Caco-2 (cell line): ENCODE measurements around the gene DEFB115. TPM values are rescaled to one million over a fixed set of nuclear protein-coding genes. Genes with fewer than 3 reads are reported as not detected.

Source experiments
- Bru-seq: library from RNA; stranded (reverse); fragments of 400-500 nt; gene quantifications from one replicate; lab custom pipeline; 2021; lab: Mats Ljungman, UMichigan
- BruChase-seq, 2 experiments: library from RNA; stranded (reverse); fragments of 400-500 nt; gene quantifications; one replicate each; lab custom pipeline; 2021; lab: Mats Ljungman, UMichigan
- BruUV-seq: library from RNA; stranded (reverse); fragments of 400-500 nt; replicated peaks from 2 replicates; lab custom pipeline; 2021; lab: Mats Ljungman, UMichigan
- CTCF ChIA-PET: fragments of 300-600 bp; sonication (Branson Sonifier 250); formaldehyde crosslinking; loops from one replicate; lab custom pipeline; 2022; ENCODE audit warnings: antibody characterized with exemption; lab: Charles Lee
- POLR2A ChIA-PET: fragments of 300-600 bp; sonication (Branson Sonifier 250); formaldehyde crosslinking; loops from one replicate; lab custom pipeline; 2022; ENCODE audit warnings: antibody characterized with exemption; lab: Charles Lee
- DNase-seq, 2 experiments: peaks; one replicate each; pipeline versions ENCODE4 v3.0.0 to v3.0.0-alpha.2; 2020 to 2022
- H3K27me3 ChIP-seq: replicated peaks from 2 replicates; pipeline ENCODE4 v1.6.0; 2011; ENCODE audit warnings: low read length; ENCODE audit not compliant: control insufficient read depth, insufficient read depth
- H3K36me3 ChIP-seq: 2 replicates; pipeline ENCODE4 v1.5.1; 2011; ENCODE audit warnings: low read length; ENCODE audit not compliant: control insufficient read depth, insufficient read depth
- H3K4me1 ChIP-seq: fragments of 250-450 bp; sonication (Bioruptor Pico); 2 replicates; pipeline ENCODE4 v1.5.1; 2020; ENCODE audit warnings: mild to moderate bottlenecking
- H3K4me3 ChIP-seq: 2 replicates; pipeline ENCODE4 v1.5.1; 2011; ENCODE audit warnings: low read depth, mild to moderate bottlenecking, control low read depth, low read length
- H3K9me3 ChIP-seq: fragments of 250-450 bp; sonication (Bioruptor Pico); 2 replicates; pipeline ENCODE4 v1.5.1; 2020; ENCODE audit warnings: mild to moderate bottlenecking, moderate library complexity
- H3K27ac Mint-ChIP-seq: one replicate; pipeline ENCODE4 v1.8.0; 2022; ENCODE audit warnings: mixed read lengths; ENCODE audit not compliant: unreplicated experiment
- H3K27me3 Mint-ChIP-seq: one replicate; pipeline ENCODE4 v1.8.0; 2022; ENCODE audit warnings: mixed read lengths; ENCODE audit not compliant: insufficient read depth, unreplicated experiment
- H3K36me3 Mint-ChIP-seq: one replicate; pipeline ENCODE4 v1.8.0; 2022; ENCODE audit warnings: mild to moderate bottlenecking, mixed read lengths; ENCODE audit not compliant: insufficient read depth, unreplicated experiment
- H3K4me1 Mint-ChIP-seq: one replicate; pipeline ENCODE4 v1.8.0; 2022; ENCODE audit warnings: low read depth, mixed read lengths; ENCODE audit not compliant: unreplicated experiment
- H3K4me3 Mint-ChIP-seq: one replicate; pipeline ENCODE4 v1.8.0; 2022; ENCODE audit warnings: mild to moderate bottlenecking, moderate library complexity, mixed read lengths; ENCODE audit not compliant: unreplicated experiment
- H3K9me3 Mint-ChIP-seq: one replicate; pipeline ENCODE4 v1.8.0; 2022; ENCODE audit warnings: mixed read lengths; ENCODE audit not compliant: unreplicated experiment
- intact Hi-C: fragments of 100-400 bp; cut with micrococcal nuclease; formaldehyde crosslinking; loops from one replicate; pipeline ENCODE4 v1.10.0; 2022; ENCODE audit not compliant: unreplicated experiment
- long read RNA-seq: library from polyadenylated mRNA; stranded (forward); transcript quantifications from one replicate; pipeline ENCODE4 v2.0.0, GENCODE V29; 2022
- total RNA-seq: library from RNA; stranded (reverse); gene quantifications from 2 replicates; pipeline ENCODE4 v1.2.3, GENCODE V29; 2022
- TF ChIP-seq, protein P1 (sequence below), 2 experiments: fragments of 200-600 bp in 1 of 2; IDR thresholded peaks; 1 replicate in 1 of 2; 2 replicates in 1 of 2; pipeline versions ENCODE4 v1.5.1 to v1.8.0; 2011 to 2022; ENCODE audit warnings: antibody characterized with exemption in 1 of 2, control low read depth in 1 of 2, inconsistent platforms in 1 of 2, low read depth in 1 of 2, low read length in 1 of 2, mild to moderate bottlenecking in 1 of 2, moderate library complexity in 1 of 2; ENCODE audit not compliant: insufficient read depth in 1 of 2, severe bottlenecking in 1 of 2, unreplicated experiment in 1 of 2

The DEFB115 gene, protein sequence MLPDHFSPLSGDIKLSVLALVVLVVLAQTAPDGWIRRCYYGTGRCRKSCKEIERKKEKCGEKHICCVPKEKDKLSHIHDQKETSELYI
- not detected in 2 replicates for total RNA-seq
- not detected for Bru-seq, nascent RNA
- BruChase-seq, experiment 1, labeled RNA remaining after a 2-hour chase: not detected
- not detected for BruChase-seq, experiment 2, labeled RNA remaining after a 6-hour chase
- long read RNA-seq: 0 reads

DNA sequence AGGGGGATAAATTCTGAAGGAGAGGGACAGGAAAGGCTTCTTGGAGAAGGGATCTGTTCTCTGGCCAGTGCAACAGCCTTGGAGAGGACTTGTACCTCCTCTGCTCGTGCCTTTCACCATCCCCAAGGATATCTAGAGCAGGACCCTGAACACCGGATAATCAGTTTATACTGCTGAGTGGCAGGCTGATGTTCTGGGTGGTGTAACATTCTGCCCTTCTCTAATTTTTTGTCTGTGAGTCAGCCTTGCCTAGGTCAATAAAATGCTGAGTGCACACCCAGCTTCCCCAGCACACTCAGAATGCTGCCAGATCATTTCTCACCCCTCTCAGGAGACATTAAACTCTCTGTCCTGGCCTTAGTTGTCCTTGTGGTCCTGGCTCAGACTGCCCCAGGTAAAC lies at the start of gene DEFB115:
TSS of gene DEFB115 (plus strand) at position 301 of the 400 bp plus-strand sequence. CDS start at position 301, 0 bp downstream.
- no peak for DNase-seq
- no TSS peak for BruUV-seq
- ChIA-PET CTCF (no interaction called here), POLR2A (no interaction called here)
- intact Hi-C loops: no loop called here
- Histone ChIP-seq H3K4me1 (no peaks in the 10 kb centered on the region), H3K9me3 (no peaks in the 10 kb centered on the region), H3K27me3 (0 out of 2 replicates have a peak, but pooled peaks cover 2% of the 10 kb centered on the region), H3K4me3 (no peak within 1 kb of the TSS), H3K36me3 (no peaks in the 10 kb centered on the region)
- H3K9me3 Mint-ChIP-seq: no peaks in the 10 kb centered on the region
- no peak within 1 kb of the TSS for H3K27ac Mint-ChIP-seq
- no peaks in the 10 kb centered on the region for H3K36me3 Mint-ChIP-seq
- TF ChIP-seq, protein P1, sequence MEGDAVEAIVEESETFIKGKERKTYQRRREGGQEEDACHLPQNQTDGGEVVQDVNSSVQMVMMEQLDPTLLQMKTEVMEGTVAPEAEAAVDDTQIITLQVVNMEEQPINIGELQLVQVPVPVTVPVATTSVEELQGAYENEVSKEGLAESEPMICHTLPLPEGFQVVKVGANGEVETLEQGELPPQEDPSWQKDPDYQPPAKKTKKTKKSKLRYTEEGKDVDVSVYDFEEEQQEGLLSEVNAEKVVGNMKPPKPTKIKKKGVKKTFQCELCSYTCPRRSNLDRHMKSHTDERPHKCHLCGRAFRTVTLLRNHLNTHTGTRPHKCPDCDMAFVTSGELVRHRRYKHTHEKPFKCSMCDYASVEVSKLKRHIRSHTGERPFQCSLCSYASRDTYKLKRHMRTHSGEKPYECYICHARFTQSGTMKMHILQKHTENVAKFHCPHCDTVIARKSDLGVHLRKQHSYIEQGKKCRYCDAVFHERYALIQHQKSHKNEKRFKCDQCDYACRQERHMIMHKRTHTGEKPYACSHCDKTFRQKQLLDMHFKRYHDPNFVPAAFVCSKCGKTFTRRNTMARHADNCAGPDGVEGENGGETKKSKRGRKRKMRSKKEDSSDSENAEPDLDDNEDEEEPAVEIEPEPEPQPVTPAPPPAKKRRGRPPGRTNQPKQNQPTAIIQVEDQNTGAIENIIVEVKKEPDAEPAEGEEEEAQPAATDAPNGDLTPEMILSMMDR (IDR thresholded peaks at IDR 0.05; ENCODE audit: insufficient read depth in 1 of 2, low read depth in 1 of 2, low read length in 1 of 2, severe bottlenecking in 1 of 2, unreplicated experiment in 1 of 2): no peak
- no peak within 1 kb of the TSS for H3K4me3 Mint-ChIP-seq
- H3K4me1 Mint-ChIP-seq: no peaks in the 10 kb centered on the region
- peaks cover 3% of the 10 kb centered on the region for H3K27me3 Mint-ChIP-seq

DNA sequence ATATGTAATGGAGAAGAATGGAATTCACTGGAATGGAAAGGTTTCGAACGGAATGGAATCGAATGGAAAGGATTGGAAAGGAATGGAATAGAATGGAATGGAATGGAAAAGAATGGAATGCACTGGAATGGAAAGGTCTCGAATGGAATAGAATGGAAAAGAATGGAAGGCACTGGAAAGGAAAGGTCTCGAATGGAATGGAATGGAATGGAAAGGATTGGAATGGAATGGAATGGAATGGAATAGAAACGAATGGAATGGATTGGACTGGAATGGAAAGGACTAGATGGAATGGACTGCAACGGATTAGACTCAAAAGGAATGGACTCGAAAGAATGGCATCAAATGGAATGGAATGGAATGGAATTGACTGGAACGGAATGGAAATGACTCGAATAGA lies 20.5 kb upstream of the DEFB115 start:
- POLR2A ChIA-PET: no interaction called here
- Histone ChIP-seq H3K36me3 (no peaks in the 10 kb centered on the region), H3K9me3 (peaks cover 64% of the 10 kb centered on the region), H3K4me3 (no peak overlapping the region), H3K4me1 (no peaks in the 10 kb centered on the region), H3K27me3 (no peaks in the 10 kb centered on the region)
- no TSS peak for BruUV-seq
- Mint-ChIP-seq H3K4me1 (no peaks in the 10 kb centered on the region), H3K36me3 (no peaks in the 10 kb centered on the region), H3K4me3 (no peak overlapping the region), H3K27ac (no peak overlapping the region), H3K27me3 (no peaks in the 10 kb centered on the region), H3K9me3 (no peaks in the 10 kb centered on the region)
- TF ChIP-seq, protein P1 (IDR thresholded peaks at IDR 0.05; ENCODE audit: insufficient read depth in 1 of 2, low read depth in 1 of 2, low read length in 1 of 2, severe bottlenecking in 1 of 2, unreplicated experiment in 1 of 2): no peak
- CTCF ChIA-PET: no interaction called here
- DNase-seq: no peak
- intact Hi-C loops: no loop called here

DNA sequence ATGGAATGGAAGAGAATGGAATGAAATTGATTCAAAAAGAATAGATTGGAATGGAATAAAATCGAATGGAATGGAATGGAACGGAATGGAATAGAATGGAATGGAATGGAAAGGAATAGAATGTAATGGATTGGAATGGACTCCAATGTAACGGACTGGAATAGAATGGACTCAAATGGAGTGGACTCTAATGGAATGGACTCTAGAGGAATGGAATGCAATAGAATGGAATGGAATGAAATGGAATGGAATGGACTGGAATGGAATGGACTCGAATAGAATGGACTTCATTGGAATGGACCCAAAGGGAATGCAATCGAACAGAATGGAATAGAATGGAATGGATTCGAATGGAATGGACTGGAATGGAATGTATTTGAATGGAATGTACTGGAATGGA lies 19.7 kb upstream of the DEFB115 start:
- TF ChIP-seq, protein P1 (IDR thresholded peaks at IDR 0.05; ENCODE audit: insufficient read depth in 1 of 2, low read depth in 1 of 2, low read length in 1 of 2, severe bottlenecking in 1 of 2, unreplicated experiment in 1 of 2): no peak
- H3K4me1 ChIP-seq: no peaks in the 10 kb centered on the region
- H3K4me3 Mint-ChIP-seq: no peak overlapping the region
- H3K9me3 Mint-ChIP-seq: no peaks in the 10 kb centered on the region
- H3K4me1 Mint-ChIP-seq: no peaks in the 10 kb centered on the region
- peaks cover 66% of the 10 kb centered on the region for H3K9me3 ChIP-seq
- no peak overlapping the region for H3K27ac Mint-ChIP-seq
- H3K36me3 ChIP-seq: no peaks in the 10 kb centered on the region
- no peak for DNase-seq
- H3K36me3 Mint-ChIP-seq: no peaks in the 10 kb centered on the region
- ChIA-PET POLR2A (no interaction called here), CTCF (no interaction called here)
- no TSS peak for BruUV-seq
- intact Hi-C loops: no loop called here
- no peak overlapping the region for H3K4me3 ChIP-seq
- H3K27me3 ChIP-seq: no peaks in the 10 kb centered on the region
- H3K27me3 Mint-ChIP-seq: no peaks in the 10 kb centered on the region
